ENCODE measurements around the gene IMMP1L.

IMMP1L gene

DNA sequence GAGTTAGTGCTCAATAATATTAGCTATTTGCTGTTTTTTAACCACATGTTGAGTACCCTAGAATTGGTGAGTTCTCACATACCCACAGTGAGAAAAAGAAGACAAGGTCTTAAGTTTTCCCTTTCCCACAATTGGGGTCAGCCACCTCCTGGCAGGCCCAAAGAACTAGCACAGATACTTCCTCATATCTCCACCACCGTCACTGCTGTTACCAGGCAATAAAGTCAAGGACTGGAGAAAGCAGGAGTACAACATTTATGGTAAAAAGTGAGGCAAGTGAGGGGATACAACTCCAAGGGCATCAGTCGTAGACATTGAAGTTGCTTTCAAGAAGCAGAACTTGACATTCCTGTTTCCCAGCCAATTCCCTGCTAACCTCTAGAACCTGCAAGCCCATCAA is 19.8 kb upstream of the IMMP1L start:
- Histone ChIP-seq H3K9me2 (replicated peaks; ENCODE audit: insufficient read depth, low read length) (no peaks in the 10 kb centered on the region), H3K27me3 (replicated peaks; ENCODE audit: insufficient read depth, low read length) (no peaks in the 10 kb centered on the region), H2AFZ (ENCODE audit: low read length) (no peak overlapping the region), H3K79me2 (ENCODE audit: low read length) (no peaks in the 10 kb centered on the region), H3K9ac (ENCODE audit: low read length) (no peak overlapping the region), H3K27ac (ENCODE audit: low read length) (no peak overlapping the region), H3K4me1 (ENCODE audit: low read length) (no peaks in the 10 kb centered on the region), H3K36me3 (replicated peaks; ENCODE audit: insufficient read depth, low read length) (no peaks in the 10 kb centered on the region), H3F3A (ENCODE audit: insufficient read depth, low read length) (no peaks in the 10 kb centered on the region), H3K4me3 (ENCODE audit: low read length) (no peak overlapping the region), H3K4me2 (ENCODE audit: low read depth, low read length) (no peak overlapping the region), H3K9me3 (replicated peaks; ENCODE audit: insufficient read depth, low read length) (no peaks in the 10 kb centered on the region), H4K20me1 (ENCODE audit: insufficient read depth, low read length) (no peaks in the 10 kb centered on the region)
- DNase-seq: no peak
- TF ChIP-seq, protein P1, sequence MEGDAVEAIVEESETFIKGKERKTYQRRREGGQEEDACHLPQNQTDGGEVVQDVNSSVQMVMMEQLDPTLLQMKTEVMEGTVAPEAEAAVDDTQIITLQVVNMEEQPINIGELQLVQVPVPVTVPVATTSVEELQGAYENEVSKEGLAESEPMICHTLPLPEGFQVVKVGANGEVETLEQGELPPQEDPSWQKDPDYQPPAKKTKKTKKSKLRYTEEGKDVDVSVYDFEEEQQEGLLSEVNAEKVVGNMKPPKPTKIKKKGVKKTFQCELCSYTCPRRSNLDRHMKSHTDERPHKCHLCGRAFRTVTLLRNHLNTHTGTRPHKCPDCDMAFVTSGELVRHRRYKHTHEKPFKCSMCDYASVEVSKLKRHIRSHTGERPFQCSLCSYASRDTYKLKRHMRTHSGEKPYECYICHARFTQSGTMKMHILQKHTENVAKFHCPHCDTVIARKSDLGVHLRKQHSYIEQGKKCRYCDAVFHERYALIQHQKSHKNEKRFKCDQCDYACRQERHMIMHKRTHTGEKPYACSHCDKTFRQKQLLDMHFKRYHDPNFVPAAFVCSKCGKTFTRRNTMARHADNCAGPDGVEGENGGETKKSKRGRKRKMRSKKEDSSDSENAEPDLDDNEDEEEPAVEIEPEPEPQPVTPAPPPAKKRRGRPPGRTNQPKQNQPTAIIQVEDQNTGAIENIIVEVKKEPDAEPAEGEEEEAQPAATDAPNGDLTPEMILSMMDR (IDR thresholded peaks at IDR 0.05; ENCODE audit: low read length): no peak
- TF ChIP-seq EZH2phosphoT487 (IDR thresholded peaks at IDR 0.05; ENCODE audit: low read length) (no peak), EZH2 (optimal IDR thresholded peaks at IDR 0.05; ENCODE audit: low read depth, low read length) (no peak)

DNA sequence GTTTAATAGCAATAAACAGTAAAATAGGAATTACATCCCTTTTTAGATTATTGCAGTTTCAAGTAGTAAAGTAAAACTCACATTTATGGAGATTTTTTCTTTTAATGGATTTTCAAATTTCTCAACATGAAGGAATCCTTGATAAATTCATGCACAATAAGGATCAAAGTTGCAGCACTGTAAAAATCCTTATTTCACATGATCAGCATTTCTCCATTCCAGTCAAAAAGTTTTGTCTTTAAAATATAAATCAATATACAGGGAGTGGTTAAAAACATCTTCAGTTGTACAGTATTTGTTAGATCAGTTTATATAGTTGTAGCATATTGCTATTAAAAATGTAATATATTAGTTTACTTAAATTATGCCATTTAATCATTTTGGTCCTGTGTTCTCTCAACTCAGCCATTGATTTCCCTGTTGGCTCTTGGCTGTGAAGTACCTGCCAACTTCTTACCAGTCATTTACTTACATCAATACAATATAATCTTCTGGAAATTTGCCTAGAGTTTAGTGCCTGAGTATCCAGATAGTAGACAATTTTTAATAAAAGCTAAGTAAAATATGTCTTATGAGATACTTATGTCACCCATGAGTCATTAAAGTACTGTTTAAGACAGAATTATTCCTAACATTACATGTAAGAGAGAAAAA is 12.2 kb upstream of the IMMP1L start:
- Histone ChIP-seq H3K9me2 (replicated peaks; ENCODE audit: insufficient read depth, low read length) (no peaks in the 10 kb centered on the region), H3K27ac (ENCODE audit: low read length) (no peak overlapping the region), H2AFZ (ENCODE audit: low read length) (no peak overlapping the region), H3F3A (ENCODE audit: insufficient read depth, low read length) (no peaks in the 10 kb centered on the region), H3K4me1 (ENCODE audit: low read length) (no peaks in the 10 kb centered on the region), H3K4me2 (ENCODE audit: low read depth, low read length) (no peak overlapping the region), H3K36me3 (replicated peaks; ENCODE audit: insufficient read depth, low read length) (no peaks in the 10 kb centered on the region), H3K4me3 (ENCODE audit: low read length) (no peak overlapping the region), H3K9me3 (replicated peaks; ENCODE audit: insufficient read depth, low read length) (no peaks in the 10 kb centered on the region), H3K79me2 (ENCODE audit: low read length) (no peaks in the 10 kb centered on the region), H4K20me1 (ENCODE audit: insufficient read depth, low read length) (no peaks in the 10 kb centered on the region; the same call in 1 of the 2 replicates), H3K9ac (ENCODE audit: low read length) (no peak overlapping the region), H3K27me3 (replicated peaks; ENCODE audit: insufficient read depth, low read length) (no peaks in the 10 kb centered on the region)
- TF ChIP-seq EZH2 (optimal IDR thresholded peaks at IDR 0.05; ENCODE audit: low read depth, low read length) (no peak), EZH2phosphoT487 (IDR thresholded peaks at IDR 0.05; ENCODE audit: low read length) (no peak)
- TF ChIP-seq, protein P1 (IDR thresholded peaks at IDR 0.05; ENCODE audit: low read length): no peak
- no peak for DNase-seq

DNA sequence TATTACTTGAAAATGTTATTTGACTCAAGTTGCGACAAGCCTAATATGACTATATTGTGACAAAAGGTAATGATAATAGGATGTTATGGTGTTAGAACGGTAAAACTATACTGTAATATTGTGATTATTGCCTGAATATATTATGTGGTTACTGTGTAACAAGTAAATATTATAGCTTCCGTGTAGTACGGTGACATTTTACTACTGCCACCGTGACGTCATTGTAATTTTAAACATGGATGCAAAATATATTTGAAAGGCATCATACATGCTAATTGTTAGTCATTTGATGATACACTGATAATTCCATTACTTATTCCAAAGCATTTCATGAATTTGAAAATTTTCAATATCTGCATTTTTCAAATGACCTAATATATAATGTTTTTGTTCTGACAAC is 2.7 kb upstream of the IMMP1L start:
- Histone ChIP-seq H3K4me1 (ENCODE audit: low read length) (peaks cover 4% of the 10 kb centered on the region), H3K79me2 (ENCODE audit: low read length) (peaks cover 48% of the 10 kb centered on the region), H3K4me2 (ENCODE audit: low read depth, low read length) (no peak overlapping the region), H3K9me3 (replicated peaks; ENCODE audit: insufficient read depth, low read length) (no peaks in the 10 kb centered on the region), H3K9ac (ENCODE audit: low read length) (no peak overlapping the region), H3K36me3 (replicated peaks; ENCODE audit: insufficient read depth, low read length) (no peaks in the 10 kb centered on the region), H3K27ac (ENCODE audit: low read length) (no peak overlapping the region), H2AFZ (ENCODE audit: low read length) (no peak overlapping the region), H3F3A (ENCODE audit: insufficient read depth, low read length) (no peaks in the 10 kb centered on the region), H3K27me3 (replicated peaks; ENCODE audit: insufficient read depth, low read length) (no peaks in the 10 kb centered on the region), H4K20me1 (ENCODE audit: insufficient read depth, low read length) (no peaks in the 10 kb centered on the region), H3K4me3 (ENCODE audit: low read length) (no peak overlapping the region), H3K9me2 (replicated peaks; ENCODE audit: insufficient read depth, low read length) (no peaks in the 10 kb centered on the region)
- TF ChIP-seq, protein P1 (IDR thresholded peaks at IDR 0.05; ENCODE audit: low read length): no peak
- TF ChIP-seq EZH2phosphoT487 (IDR thresholded peaks at IDR 0.05; ENCODE audit: low read length): no peak
- no peak for TF ChIP-seq EZH2 (optimal IDR thresholded peaks at IDR 0.05; ENCODE audit: low read depth, low read length)
- no peak for DNase-seq
